Smooth muscle cell (in vitro differentiated cells): ENCODE measurements around the gene ARHGEF40. TPM values are rescaled to one million over a fixed set of nuclear protein-coding genes. Genes with fewer than 3 reads are reported as not detected.

ENCODE experiments used
- DNase-seq: peaks from one replicate; lab custom pipeline; 2025; ENCODE audit not compliant: unreplicated experiment; lab: John Stamatoyannopoulos, UW
- H2AFZ ChIP-seq: fragments of 200-600 bp; sonication (generic); 2 replicates; pipeline ENCODE4 v1.6.0; 2016; ENCODE audit warnings: antibody characterized with exemption, low read depth, mild to moderate bottlenecking
- H3F3A ChIP-seq: fragments of 200-600 bp; sonication (generic); 2 replicates; pipeline ENCODE4 v1.6.0; 2017; ENCODE audit warnings: antibody characterized with exemption, low read depth
- H3K27ac ChIP-seq: fragments of 200-600 bp; sonication (generic); 2 replicates; pipeline ENCODE4 v1.5.1; 2016; ENCODE audit warnings: low read depth, mild to moderate bottlenecking
- H3K27me3 ChIP-seq: fragments of 200-600 bp; sonication (generic); 2 replicates; pipeline ENCODE4 v1.6.1; 2016; ENCODE audit warnings: low read depth, mild to moderate bottlenecking
- H3K36me3 ChIP-seq: fragments of 200-600 bp; sonication (generic); 2 replicates; pipeline ENCODE4 v1.5.1; 2016; ENCODE audit warnings: low read depth
- H3K4me1 ChIP-seq: fragments of 200-600 bp; sonication (generic); 2 replicates; pipeline ENCODE4 v1.5.1; 2016; ENCODE audit warnings: low read depth
- H3K4me2 ChIP-seq: fragments of 200-600 bp; sonication (generic); 2 replicates; pipeline ENCODE4 v1.6.0; 2016; ENCODE audit warnings: mild to moderate bottlenecking
- H3K4me3 ChIP-seq: fragments of 200-600 bp; sonication (generic); 2 replicates; pipeline ENCODE4 v1.5.1; 2016; ENCODE audit warnings: mild to moderate bottlenecking
- H3K79me2 ChIP-seq: fragments of 200-600 bp; sonication (generic); 2 replicates; pipeline ENCODE4 v1.6.0; 2016; ENCODE audit warnings: low read depth, mild to moderate bottlenecking
- H3K9ac ChIP-seq: fragments of 200-600 bp; sonication (generic); 2 replicates; pipeline ENCODE4 v1.6.0; 2016; ENCODE audit warnings: low read depth
- H3K9me3 ChIP-seq: fragments of 200-600 bp; sonication (generic); replicated peaks from 2 replicates; pipeline ENCODE4 v1.5.1; 2016; ENCODE audit warnings: low read depth
- H4K20me1 ChIP-seq: fragments of 200-600 bp; sonication (generic); 2 replicates; pipeline ENCODE4 v1.6.0; 2016; ENCODE audit warnings: low read depth
- WGBS: methylation state at CpG from one replicate; pipeline ENCODE4 v1.1.7; 2016; ENCODE audit warnings: low lambda C conversion rate; 5-methylcytosine and 5-hydroxymethylcytosine counted together
- polyA plus RNA-seq: library from polyadenylated mRNA; unstranded; fragments of >200 nt; fragmentation: Nextera tagmentation; extraction: Ambion mirVana; gene quantifications from 2 replicates; pipeline ENCODE4 v1.2.1, GENCODE V29; 2016
- total RNA-seq: library from RNA; depleted of rRNA; stranded (reverse); fragments of >200 nt; gene quantifications from 2 replicates; pipeline ENCODE4 v1.2.3, GENCODE V29; 2014
- TF ChIP-seq, protein P1 (sequence below): fragments of 200-600 bp; sonication (generic); IDR thresholded peaks from 2 replicates; pipeline ENCODE4 v1.5.1; 2017; ENCODE audit warnings: borderline replicate concordance, mild to moderate bottlenecking, antibody characterized with exemption; ENCODE audit not compliant: insufficient read depth, poor library complexity, severe bottlenecking

ARHGEF40 gene
- total and polyA plus RNA-seq, 2 experiments from 2014 or later, result 67.8 to 74.4 TPM

GRCh38 chr14:21103710-21104447 is 33.8 kb downstream of the ARHGEF40 start:
- TF ChIP-seq, protein P1, sequence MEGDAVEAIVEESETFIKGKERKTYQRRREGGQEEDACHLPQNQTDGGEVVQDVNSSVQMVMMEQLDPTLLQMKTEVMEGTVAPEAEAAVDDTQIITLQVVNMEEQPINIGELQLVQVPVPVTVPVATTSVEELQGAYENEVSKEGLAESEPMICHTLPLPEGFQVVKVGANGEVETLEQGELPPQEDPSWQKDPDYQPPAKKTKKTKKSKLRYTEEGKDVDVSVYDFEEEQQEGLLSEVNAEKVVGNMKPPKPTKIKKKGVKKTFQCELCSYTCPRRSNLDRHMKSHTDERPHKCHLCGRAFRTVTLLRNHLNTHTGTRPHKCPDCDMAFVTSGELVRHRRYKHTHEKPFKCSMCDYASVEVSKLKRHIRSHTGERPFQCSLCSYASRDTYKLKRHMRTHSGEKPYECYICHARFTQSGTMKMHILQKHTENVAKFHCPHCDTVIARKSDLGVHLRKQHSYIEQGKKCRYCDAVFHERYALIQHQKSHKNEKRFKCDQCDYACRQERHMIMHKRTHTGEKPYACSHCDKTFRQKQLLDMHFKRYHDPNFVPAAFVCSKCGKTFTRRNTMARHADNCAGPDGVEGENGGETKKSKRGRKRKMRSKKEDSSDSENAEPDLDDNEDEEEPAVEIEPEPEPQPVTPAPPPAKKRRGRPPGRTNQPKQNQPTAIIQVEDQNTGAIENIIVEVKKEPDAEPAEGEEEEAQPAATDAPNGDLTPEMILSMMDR, result no peak
- no peaks in the 10 kb centered on the region for H3K9me3 ChIP-seq
- peak overlapping the region; percentile 95 for H3K4me2 ChIP-seq
- H3K4me3 ChIP-seq, result peak overlapping the region; percentile 70
- peak overlapping the region; percentile 69 for H2AFZ ChIP-seq
- peak overlapping the region; percentile 99 for H3K9ac ChIP-seq
- no peaks in the 10 kb centered on the region for H3K79me2 ChIP-seq
- H3K36me3 ChIP-seq, result no peaks in the 10 kb centered on the region
- no peaks in the 10 kb centered on the region for H3K27me3 ChIP-seq
- peak overlapping the region; percentile 99 for H3K27ac ChIP-seq
- no peaks in the 10 kb centered on the region for H4K20me1 ChIP-seq
- peaks cover 18% of the 10 kb centered on the region for H3F3A ChIP-seq
- WGBS, result under 1% methylated on average over 62 of the region's 62 CpGs
- DNase-seq, result peak; percentile 98
- peaks cover 39% of the 10 kb centered on the region for H3K4me1 ChIP-seq

- peaks cover 32% of the 10 kb centered on the region for H3K4me1 ChIP-seq
- H3K4me3 ChIP-seq, result peak overlapping the region; percentile 70
- 13% methylated on average over 8 of the region's 8 CpGs for WGBS
- no peaks in the 10 kb centered on the region for H3K9me3 ChIP-seq
- no peaks in the 10 kb centered on the region for H3K79me2 ChIP-seq
- H3F3A ChIP-seq, result peaks cover 11% of the 10 kb centered on the region
- peak overlapping the region; percentile 99 for H3K9ac ChIP-seq
- peak overlapping the region; percentile 95 for H3K4me2 ChIP-seq
- DNase-seq, result peak; percentile 64
- H3K36me3 ChIP-seq, result no peaks in the 10 kb centered on the region
- TF ChIP-seq, protein P1, result peak; percentile 87
- peak overlapping the region; percentile 99 for H3K27ac ChIP-seq
- H3K27me3 ChIP-seq, result no peaks in the 10 kb centered on the region
- H2AFZ ChIP-seq, result peak overlapping the region; percentile 65
- no peaks in the 10 kb centered on the region for H4K20me1 ChIP-seq
These were observed 34.5 kb downstream of the ARHGEF40 start for GRCh38 chr14:21104448-21105060.

GRCh38 chr14:21105095-21105494 is 35.0 kb downstream of the ARHGEF40 start:
- H3K36me3 ChIP-seq, result no peaks in the 10 kb centered on the region
- peak overlapping the region; percentile 99 for H3K27ac ChIP-seq
- DNase-seq, result no peak
- H4K20me1 ChIP-seq, result no peaks in the 10 kb centered on the region
- 92% methylated on average over 8 of the region's 8 CpGs for WGBS
- no peaks in the 10 kb centered on the region for H3K9me3 ChIP-seq
- H3K4me3 ChIP-seq, result no peak overlapping the region
- no peaks in the 10 kb centered on the region for H3K79me2 ChIP-seq
- H3K27me3 ChIP-seq, result no peaks in the 10 kb centered on the region
- H3K4me2 ChIP-seq, result no peak overlapping the region
- peaks cover 9% of the 10 kb centered on the region for H3F3A ChIP-seq
- peaks cover 28% of the 10 kb centered on the region for H3K4me1 ChIP-seq
- no peak overlapping the region for H2AFZ ChIP-seq
- H3K9ac ChIP-seq, result no peak overlapping the region
- TF ChIP-seq, protein P1, result no peak

DNA sequence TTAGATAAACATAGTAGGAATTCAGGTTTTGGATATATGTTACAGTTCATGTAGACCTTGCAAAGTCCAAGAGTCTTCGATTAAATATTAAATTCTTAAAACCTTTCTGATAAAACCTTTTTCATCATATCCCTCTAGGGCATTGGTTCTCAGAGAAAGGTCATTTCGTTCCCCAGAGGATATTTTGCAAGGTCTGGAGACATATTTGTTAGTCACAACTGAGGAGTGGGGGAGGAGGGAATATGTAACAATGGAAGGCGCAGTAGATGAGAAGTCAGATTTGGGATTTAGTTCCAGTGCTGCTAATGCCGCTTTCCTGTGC is 36.0 kb downstream of the ARHGEF40 start:
- H3K9ac ChIP-seq, result no peak overlapping the region
- no peaks in the 10 kb centered on the region for H3K79me2 ChIP-seq
- H3K4me3 ChIP-seq, result no peak overlapping the region
- H3K27me3 ChIP-seq, result no peaks in the 10 kb centered on the region
- no peaks in the 10 kb centered on the region for H3K36me3 ChIP-seq
- H3K4me2 ChIP-seq, result peak overlapping the region; percentile 77
- H3F3A ChIP-seq, result peaks cover 9% of the 10 kb centered on the region
- peak overlapping the region; percentile 84 for H2AFZ ChIP-seq
- WGBS, result 63% methylated on average over 4 of the region's 4 CpGs
- TF ChIP-seq, protein P1, result no peak
- no peak for DNase-seq
- H4K20me1 ChIP-seq, result no peaks in the 10 kb centered on the region
- H3K9me3 ChIP-seq, result no peaks in the 10 kb centered on the region
- peaks cover 28% of the 10 kb centered on the region for H3K4me1 ChIP-seq
- no peak overlapping the region for H3K27ac ChIP-seq
